ENCODE measurements around the gene SSBP3.

The SSBP3 gene

GRCh38 chr1:54371038-54371941 is 34.9 kb downstream of the SSBP3 start:
- no peak for FAIRE-seq

GRCh38 chr1:54370287-54370989 is 35.8 kb downstream of the SSBP3 start:
- no peak for FAIRE-seq

GRCh38 chr1:54367613-54368012 is 38.6 kb downstream of the SSBP3 start:
- FAIRE-seq, result no peak

- FAIRE-seq, result no peak
Observed at GRCh38 chr1:54365847-54366246, 40.3 kb downstream of the SSBP3 start.

GRCh38 chr1:54365398-54365797 is 40.8 kb downstream of the SSBP3 start:
- FAIRE-seq, result no peak

- no peak for FAIRE-seq
Observed at GRCh38 chr1:54364995-54365394, 41.2 kb downstream of the SSBP3 start.

GRCh38 chr1:54364582-54364981 is 41.6 kb downstream of the SSBP3 start:
- FAIRE-seq, result no peak

- no peak for FAIRE-seq
Observed at GRCh38 chr1:54363925-54364324, 42.3 kb downstream of the SSBP3 start.

- FAIRE-seq, result no peak
Observed at GRCh38 chr1:54362881-54363340, 43.3 kb downstream of the SSBP3 start.

GRCh38 chr1:54361342-54361741 is 44.9 kb downstream of the SSBP3 start:
- FAIRE-seq, result no peak

GRCh38 chr1:54360165-54361005 is 45.8 kb downstream of the SSBP3 start:
- FAIRE-seq, result no peak

GRCh38 chr1:54359393-54360162 is 46.6 kb downstream of the SSBP3 start:
- FAIRE-seq, result no peak

- no peak for FAIRE-seq
Observed at GRCh38 chr1:54358503-54359168, 47.6 kb downstream of the SSBP3 start.

GRCh38 chr1:54357967-54358366 is 48.2 kb downstream of the SSBP3 start:
- no peak for FAIRE-seq

GRCh38 chr1:54356680-54357147 is 49.5 kb downstream of the SSBP3 start:
- FAIRE-seq, result no peak

GRCh38 chr1:54355931-54356679 is 50.1 kb downstream of the SSBP3 start:
- FAIRE-seq, result no peak

GRCh38 chr1:54354899-54355298 is 51.3 kb downstream of the SSBP3 start:
- no peak for FAIRE-seq

GRCh38 chr1:54353959-54354358 is 52.2 kb downstream of the SSBP3 start:
- FAIRE-seq, result no peak

- no peak for FAIRE-seq
Observed at GRCh38 chr1:54352755-54353154, 53.4 kb downstream of the SSBP3 start.

- FAIRE-seq, result no peak
Observed at GRCh38 chr1:54350360-54350759, 55.8 kb downstream of the SSBP3 start.

- no peak for FAIRE-seq
Observed at GRCh38 chr1:54348700-54349021, 57.5 kb downstream of the SSBP3 start.
